Measurements from ENCODE around the gene GALM. TPM values are rescaled to one million over a fixed set of nuclear protein-coding genes. Genes with fewer than 3 reads are reported as not detected.

Gene GALM
- total and polyA plus RNA-seq, 2 donors from 2014 or later: 17.9 to 79.9 TPM

- Histone ChIP-seq H3K27me3 (ENCODE audit: control insufficient read depth, insufficient read depth, low read length) (no peaks in the 10 kb centered on the region), H3K9ac (ENCODE audit: low read length in 3 of 3) (peak overlapping the region; percentile 70 to 100 (median 71)), H3K36me3 (ENCODE audit: control insufficient read depth in 2 of 3, insufficient read depth in 3 of 3, low read length in 3 of 3) (peaks cover 28 to 53% (median 34%) of the 10 kb centered on the region in 3 donors), H3K9me3 (ENCODE audit: control insufficient read depth in 2 of 3, insufficient read depth in 1 of 3, low read length in 3 of 3) (no peaks in the 10 kb centered on the region), H3K4me1 (ENCODE audit: control insufficient read depth in 2 of 3, insufficient read depth in 2 of 3, low read depth in 1 of 3, low read length in 3 of 3) (peaks cover 5 to 14% (median 11%) of the 10 kb centered on the region in 3 donors), H3K4me3 (ENCODE audit: low read length in 3 of 3) (peak overlapping the region; percentile 98 to 100 (median 100)), H3K27ac (ENCODE audit: low read depth in 2 of 2, low read length in 2 of 2) (no peak overlapping the region)
- DNase-seq (no peak), FAIRE-seq (no peak)
- intact Hi-C loops (cut with DNase I): no loop called here
- TF ChIP-seq, protein P1, sequence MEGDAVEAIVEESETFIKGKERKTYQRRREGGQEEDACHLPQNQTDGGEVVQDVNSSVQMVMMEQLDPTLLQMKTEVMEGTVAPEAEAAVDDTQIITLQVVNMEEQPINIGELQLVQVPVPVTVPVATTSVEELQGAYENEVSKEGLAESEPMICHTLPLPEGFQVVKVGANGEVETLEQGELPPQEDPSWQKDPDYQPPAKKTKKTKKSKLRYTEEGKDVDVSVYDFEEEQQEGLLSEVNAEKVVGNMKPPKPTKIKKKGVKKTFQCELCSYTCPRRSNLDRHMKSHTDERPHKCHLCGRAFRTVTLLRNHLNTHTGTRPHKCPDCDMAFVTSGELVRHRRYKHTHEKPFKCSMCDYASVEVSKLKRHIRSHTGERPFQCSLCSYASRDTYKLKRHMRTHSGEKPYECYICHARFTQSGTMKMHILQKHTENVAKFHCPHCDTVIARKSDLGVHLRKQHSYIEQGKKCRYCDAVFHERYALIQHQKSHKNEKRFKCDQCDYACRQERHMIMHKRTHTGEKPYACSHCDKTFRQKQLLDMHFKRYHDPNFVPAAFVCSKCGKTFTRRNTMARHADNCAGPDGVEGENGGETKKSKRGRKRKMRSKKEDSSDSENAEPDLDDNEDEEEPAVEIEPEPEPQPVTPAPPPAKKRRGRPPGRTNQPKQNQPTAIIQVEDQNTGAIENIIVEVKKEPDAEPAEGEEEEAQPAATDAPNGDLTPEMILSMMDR (IDR thresholded peaks at IDR 0.05; ENCODE audit: borderline replicate concordance, extremely low read depth, insufficient read depth): no peak
Observed at GRCh38 chr2:38748943-38749804, 83.3 kb downstream of the GALM start.

GRCh38 chr2:38750011-38750890 lies 84.3 kb downstream of the GALM start:
- FAIRE-seq: no peak
- H3K27ac ChIP-seq (ENCODE audit: low read depth in 2 of 2, low read length in 2 of 2): peak overlapping the region; percentile 100
- peak in 4 of 5 donors; percentile 42 to 85 (median 76) for DNase-seq
- no peaks in the 10 kb centered on the region for H3K9me3 ChIP-seq (ENCODE audit: control insufficient read depth in 2 of 3, insufficient read depth in 1 of 3, low read length in 3 of 3)
- H3K9ac ChIP-seq (ENCODE audit: low read length in 3 of 3): peak overlapping the region; percentile 100
- intact Hi-C loops (cut with DNase I): no loop called here
- H3K4me1 ChIP-seq (ENCODE audit: control insufficient read depth in 2 of 3, insufficient read depth in 2 of 3, low read depth in 1 of 3, low read length in 3 of 3): peaks cover 5 to 12% (median 11%) of the 10 kb centered on the region in 3 donors
- peak overlapping the region; percentile 98 to 100 (median 100) for H3K4me3 ChIP-seq (ENCODE audit: low read length in 3 of 3)
- no peaks in the 10 kb centered on the region for H3K27me3 ChIP-seq (ENCODE audit: control insufficient read depth, insufficient read depth, low read length)
- H3K36me3 ChIP-seq (ENCODE audit: control insufficient read depth in 2 of 3, insufficient read depth in 3 of 3, low read length in 3 of 3): peaks cover 24 to 43% (median 29%) of the 10 kb centered on the region in 3 donors
- TF ChIP-seq, protein P1 (IDR thresholded peaks at IDR 0.05; ENCODE audit: borderline replicate concordance, extremely low read depth, insufficient read depth): no peak

DNA sequence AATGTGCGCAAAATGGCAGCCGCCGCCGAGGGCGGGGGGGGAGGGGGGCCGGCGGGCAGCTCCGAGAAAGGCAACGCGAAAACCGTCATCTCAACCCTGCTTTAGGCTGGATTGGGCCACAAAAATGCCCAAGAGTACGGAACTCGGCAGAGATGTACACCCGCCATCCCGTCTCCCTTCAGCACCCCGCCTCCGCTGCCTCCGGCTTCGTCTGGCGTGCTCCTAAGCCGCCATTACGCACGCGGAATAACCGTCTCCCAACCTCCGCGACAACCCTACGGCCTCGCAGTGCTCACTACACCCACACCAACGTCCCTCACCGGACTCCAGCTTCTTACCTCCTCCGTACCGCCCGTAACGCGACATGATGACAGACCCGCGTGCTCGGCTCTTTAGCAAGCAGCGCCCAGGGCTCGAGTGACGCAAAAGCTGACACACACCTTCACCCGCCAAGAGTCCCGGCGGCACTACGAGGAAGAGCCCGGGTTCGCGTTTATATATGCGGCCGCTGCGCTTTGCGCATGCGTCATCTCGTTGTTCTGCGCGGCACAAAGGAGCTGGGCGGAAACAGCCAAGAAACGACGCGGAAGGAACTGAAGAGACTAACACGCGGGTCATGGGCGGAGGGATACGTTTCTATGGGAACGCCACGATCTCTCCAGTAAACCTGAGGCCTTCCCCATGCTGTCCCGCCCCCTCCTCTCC lies 85.1 kb downstream of the GALM start, which contains the start of gene SRSF7:
TSS of gene SRSF7 (minus strand) at position 471 of the 705 bp plus-strand sequence. CDS start at position 366, 105 bp downstream.
- peak within 1 kb of the TSS; percentile 100 for H3K27ac ChIP-seq (ENCODE audit: low read depth in 2 of 2, low read length in 2 of 2)
- peak; percentile 30 for FAIRE-seq
- intact Hi-C loops (cut with DNase I): no loop called here

More for the DNA sequence above, 85.1 kb downstream of the GALM start, which contains the start of gene SRSF7:
- no peaks in the 10 kb centered on the region for H3K27me3 ChIP-seq (ENCODE audit: control insufficient read depth, insufficient read depth, low read length)
- peak; percentile 99 to 100 (median 99) for DNase-seq
- TF ChIP-seq, protein P1 (IDR thresholded peaks at IDR 0.05; ENCODE audit: borderline replicate concordance, extremely low read depth, insufficient read depth): no peak
- peaks cover 22 to 35% (median 24%) of the 10 kb centered on the region in 3 donors for H3K36me3 ChIP-seq (ENCODE audit: control insufficient read depth in 2 of 3, insufficient read depth in 3 of 3, low read length in 3 of 3)
- H3K9me3 ChIP-seq (ENCODE audit: control insufficient read depth in 2 of 3, insufficient read depth in 1 of 3, low read length in 3 of 3): no peaks in the 10 kb centered on the region
- H3K4me3 ChIP-seq (ENCODE audit: low read length in 3 of 3): peak within 1 kb of the TSS; percentile 98 to 100 (median 100)
- H3K4me1 ChIP-seq (ENCODE audit: control insufficient read depth in 2 of 3, insufficient read depth in 2 of 3, low read depth in 1 of 3, low read length in 3 of 3): peaks cover 5 to 12% (median 11%) of the 10 kb centered on the region in 3 donors
- H3K9ac ChIP-seq (ENCODE audit: low read length in 3 of 3): peak within 1 kb of the TSS; percentile 100
